IMR-90 (cell line): ENCODE results near the gene SIRT5. TPM values are rescaled to one million over a fixed set of nuclear protein-coding genes. Genes with fewer than 3 reads are reported as not detected.

Source experiments
- ATAC-seq: fragments of 200-7000 bp; cut with Tn5 transposase; 2 replicates; pipeline ENCODE4 v1.9.1; 2020; ENCODE audit warnings: low read depth, mild to moderate bottlenecking, moderate library complexity
- BruUV-seq: library from RNA; stranded (reverse); fragments of 400-500 nt; replicated peaks from 2 replicates; lab custom pipeline; 2021; lab: Mats Ljungman, UMichigan
- CTCF ChIA-PET: fragments of 300-600 bp; formaldehyde crosslinking; extraction: SDS; loops from one replicate; lab custom pipeline; 2021; ENCODE audit warnings: antibody characterized with exemption; lab: Yijun Ruan, JAX
- POLR2A ChIA-PET: fragments of 300-600 bp; sonication (Branson Sonifier 250); formaldehyde crosslinking; loops from one replicate; lab custom pipeline; 2022; ENCODE audit warnings: antibody characterized with exemption; ENCODE audit not compliant: unreplicated experiment; lab: Charles Lee
- DNase-seq: peaks from one replicate; pipeline ENCODE4 v3.0.0; 2013
- H2AFZ ChIP-seq: replicated peaks from 2 replicates; pipeline ENCODE3; 2013; ENCODE audit warnings: low read length, mild to moderate bottlenecking; ENCODE audit not compliant: poor library complexity
- H2AK5ac ChIP-seq: 2 replicates; pipeline ENCODE4 v1.6.1; 2013; ENCODE audit warnings: low read depth, low read length, inconsistent platforms
- H2AK9ac ChIP-seq: replicated peaks from 2 replicates; pipeline ENCODE3; 2013; ENCODE audit warnings: mild to moderate bottlenecking, low read depth, low read length, moderate library complexity; ENCODE audit not compliant: poor library complexity
- H2BK120ac ChIP-seq: 2 replicates; pipeline ENCODE4 v1.6.1; 2013; ENCODE audit warnings: low read depth, low read length, inconsistent platforms
- H2BK15ac ChIP-seq: 3 replicates; pipeline ENCODE4 v1.6.1; 2013; ENCODE audit warnings: low read depth, low read length, inconsistent platforms
- H2BK20ac ChIP-seq: 2 replicates; pipeline ENCODE4 v1.6.1; 2013; ENCODE audit warnings: low read depth, mild to moderate bottlenecking, inconsistent platforms, low read length, moderate library complexity
- H2BK5ac ChIP-seq: 2 replicates; pipeline ENCODE4 v1.6.1; 2013; ENCODE audit warnings: mild to moderate bottlenecking, low read depth, low read length, inconsistent platforms; ENCODE audit not compliant: poor library complexity, severe bottlenecking
- H3K14ac ChIP-seq: replicated peaks from 2 replicates; pipeline ENCODE4 v1.6.1; 2013; ENCODE audit warnings: low read depth, low read length, inconsistent platforms
- H3K18ac ChIP-seq: 2 replicates; pipeline ENCODE4 v1.6.1; 2013; ENCODE audit warnings: low read depth, low read length, control low read depth
- H3K23ac ChIP-seq: 2 replicates; pipeline ENCODE4 v1.6.1; 2013; ENCODE audit warnings: low read depth, low read length, inconsistent platforms
- H3K27ac ChIP-seq: 2 replicates; pipeline ENCODE4 v1.5.1; 2013; ENCODE audit warnings: mild to moderate bottlenecking, control low read depth, low read length; ENCODE audit not compliant: insufficient read depth
- H3K27me3 ChIP-seq: 2 replicates; pipeline ENCODE4 v1.6.1; 2013; ENCODE audit warnings: low read length; ENCODE audit not compliant: control insufficient read depth, insufficient read depth
- H3K36me3 ChIP-seq: 2 replicates; pipeline ENCODE4 v1.6.1; 2013; ENCODE audit warnings: low read length, mixed read lengths; ENCODE audit not compliant: control insufficient read depth, insufficient read depth
- H3K4ac ChIP-seq: 2 replicates; pipeline ENCODE4 v1.6.1; 2013; ENCODE audit warnings: low read depth, low read length, inconsistent platforms
- H3K4me1 ChIP-seq: 2 replicates; pipeline ENCODE4 v1.6.1; 2013; ENCODE audit warnings: low read length, mixed read lengths; ENCODE audit not compliant: control insufficient read depth, insufficient read depth
- H3K4me2 ChIP-seq: 2 replicates; pipeline ENCODE4 v1.6.1; 2013; ENCODE audit warnings: low read depth, mild to moderate bottlenecking, control low read depth, low read length, moderate library complexity
- H3K4me3 ChIP-seq: 2 replicates; pipeline ENCODE4 v1.5.1; 2013; ENCODE audit warnings: low read depth, mild to moderate bottlenecking, control low read depth, low read length, moderate library complexity; ENCODE audit not compliant: insufficient read depth
- H3K56ac ChIP-seq: 2 replicates; pipeline ENCODE4 v1.6.1; 2013; ENCODE audit warnings: low read length, inconsistent platforms; ENCODE audit not compliant: insufficient read depth; ENCODE audit errors: extremely low read depth
- H3K79me1 ChIP-seq, 2 experiments: 2 replicates each; pipeline ENCODE4 v1.6.1; 2013; ENCODE audit warnings: low read length in 2 of 2, inconsistent platforms in 1 of 2, low read depth in 1 of 2
- H3K9ac ChIP-seq: 2 replicates; pipeline ENCODE4 v1.6.1; 2013; ENCODE audit warnings: low read depth, low read length, control low read depth
- H3K9me1 ChIP-seq: 2 replicates; pipeline ENCODE4 v1.6.1; 2013; ENCODE audit warnings: low read length, inconsistent platforms; ENCODE audit not compliant: insufficient read depth
- H3K9me3 ChIP-seq: 2 replicates; pipeline ENCODE4 v1.6.1; 2013; ENCODE audit warnings: low read length; ENCODE audit not compliant: control insufficient read depth, insufficient read depth
- H4K20me1 ChIP-seq: 2 replicates; pipeline ENCODE4 v1.6.1; 2013; ENCODE audit warnings: low read length, inconsistent platforms; ENCODE audit not compliant: insufficient read depth
- H4K5ac ChIP-seq: 2 replicates; pipeline ENCODE4 v1.6.1; 2013; ENCODE audit warnings: mild to moderate bottlenecking, low read depth, low read length, control low read depth
- H4K8ac ChIP-seq, 2 experiments: 2 replicates each; pipeline ENCODE4 v1.6.1; 2013; ENCODE audit warnings: low read depth in 2 of 2, low read length in 2 of 2, control low read depth in 1 of 2, inconsistent platforms in 1 of 2
- H4K91ac ChIP-seq: 2 replicates; pipeline ENCODE4 v1.6.1; 2013; ENCODE audit warnings: low read depth, low read length, inconsistent platforms; ENCODE audit not compliant: insufficient read depth
- CEBPB ChIP-seq: IDR thresholded peaks from 2 replicates; pipeline ENCODE4 v1.6.1; 2012; ENCODE audit warnings: low read depth, low read length, improper control_type of control experiment
- CHD1 ChIP-seq: IDR thresholded peaks from 2 replicates; pipeline ENCODE4 v1.6.1; 2012; ENCODE audit warnings: low read depth, low read length, improper control_type of control experiment
- MAFK ChIP-seq: IDR thresholded peaks from 2 replicates; pipeline ENCODE4 v1.6.1; 2012; ENCODE audit warnings: low read depth, low read length, improper control_type of control experiment
- MAZ ChIP-seq: IDR thresholded peaks from 2 replicates; pipeline ENCODE4 v1.6.1; 2012; ENCODE audit warnings: low read depth, mild to moderate bottlenecking, low read length, improper control_type of control experiment, moderate library complexity, borderline replicate concordance
- MXI1 ChIP-seq: IDR thresholded peaks from 2 replicates; pipeline ENCODE4 v1.6.1; 2012; ENCODE audit warnings: low read depth, mild to moderate bottlenecking, low read length, moderate library complexity, borderline replicate concordance
- POLR2A ChIP-seq: IDR thresholded peaks from 2 replicates; pipeline ENCODE4 v1.6.1; 2012; ENCODE audit warnings: mild to moderate bottlenecking, low read depth, low read length
- RAD21 ChIP-seq: IDR thresholded peaks from 2 replicates; pipeline ENCODE4 v1.6.1; 2012; ENCODE audit warnings: low read length, improper control_type of control experiment
- RCOR1 ChIP-seq: IDR thresholded peaks from 2 replicates; pipeline ENCODE4 v1.6.1; 2012; ENCODE audit warnings: mild to moderate bottlenecking, low read length, improper control_type of control experiment; ENCODE audit not compliant: insufficient replicate concordance
- SMC3 ChIP-seq: fragments of 150-350 bp; IDR thresholded peaks from 2 replicates; pipeline ENCODE4 v1.6.1; 2016; ENCODE audit warnings: low read depth, mild to moderate bottlenecking, antibody characterized with exemption, low read length, moderate library complexity
- WGBS, 2 experiments: methylation state at CpG; one replicate each; pipeline versions ENCODE4 v1.1.5 to v1.1.7; 2013; ENCODE audit warnings: missing lambda C conversion rate in 2 of 2; ENCODE audit not compliant: insufficient read length in 1 of 2; ENCODE audit errors: extremely low coverage in 2 of 2; 5-methylcytosine and 5-hydroxymethylcytosine counted together
- dilution Hi-C: fragments of 300-500 bp; cut with HindIII; formaldehyde crosslinking; loops from one replicate; pipeline ENCODE4 v1.14.3; 2018; ENCODE audit warnings: low sequenced_read_pairs; ENCODE audit not compliant: unreplicated experiment
- in situ Hi-C: fragments of 300-500 bp; cut with MboI; formaldehyde crosslinking; loops from 3 replicates; pipeline ENCODE4 v1.14.3; 2019; ENCODE audit warnings: low sequenced_read_pairs, inconsistent platforms, mixed read lengths
- intact Hi-C: fragments of 100-400 bp; cut with micrococcal nuclease; formaldehyde crosslinking; loops from 2 replicates; pipeline ENCODE4 v1.10.0; 2022
- polyA plus RNA-seq, 3 experiments: library from polyadenylated mRNA; depleted of rRNA; stranded (reverse); fragments of >200 nt; gene quantifications; 2 replicates each; pipeline ENCODE4 v1.2.3, GENCODE V29; 2012; ENCODE audit warnings: low replicate concordance in 1 of 3
- total RNA-seq: library from RNA; depleted of rRNA; stranded (reverse); fragments of >200 nt; gene quantifications from 2 replicates; pipeline ENCODE4 v1.2.3, GENCODE V29; 2012
- TF ChIP-seq, protein P1 (sequence below): fragments of 150-350 bp; IDR thresholded peaks from 2 replicates; pipeline ENCODE4 v1.6.1; 2016; ENCODE audit warnings: low read depth, mild to moderate bottlenecking, low read length, moderate library complexity, borderline replicate concordance
- TF ChIP-seq, protein P2 (sequence below): conservative IDR thresholded peaks from 2 replicates; pipeline ENCODE4 v1.5.1; 2012; ENCODE audit warnings: mild to moderate bottlenecking, low read depth, low read length, improper control_type of control experiment

SIRT5 gene
- total and polyA plus RNA-seq, 2 of the 4 experiments (the other 2 are of a cell fraction) = 4.7 to 5.2 TPM

DNA sequence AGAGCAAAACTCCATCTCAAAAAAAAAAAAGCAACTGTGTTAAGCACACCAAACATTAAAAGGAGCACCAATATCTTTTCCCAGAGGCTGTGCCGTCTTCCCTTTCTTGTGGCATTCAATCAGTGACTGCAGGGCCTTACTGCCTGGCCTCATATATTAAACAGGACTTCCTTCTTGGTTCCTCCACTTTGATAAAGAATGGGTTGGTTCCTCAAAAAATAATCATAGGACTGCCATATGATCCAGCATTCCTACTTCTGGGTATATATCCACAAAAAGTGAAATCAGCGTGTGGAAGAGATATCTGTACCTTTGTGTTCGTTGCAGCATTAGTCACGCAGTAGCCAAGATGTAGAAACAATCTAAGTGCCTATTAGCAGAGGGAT is 46.7 kb upstream of the SIRT5 start:
- no peak overlapping the region for H3K4me3 ChIP-seq
- no CpG with 5 or more reads among the region's 4 CpGs for WGBS, 2 experiments
- BruUV-seq = no TSS peak
- peaks cover 5% of the 10 kb centered on the region; the same call in 1 of the 2 replicates for H3K27me3 ChIP-seq
- no peaks in the 10 kb centered on the region for H3K4me1 ChIP-seq
- no peak overlapping the region for H2AFZ ChIP-seq
- no peak overlapping the region for H3K27ac ChIP-seq
- H3K4me2 ChIP-seq = no peak overlapping the region
- intact Hi-C loops (no loop called here), dilution Hi-C loops (no loop called here), in situ Hi-C loops (loop anchor here (25.0 kb wide), 1 partner anchor 340 kb away; no protein-coding TSS in a partner anchor)
- no peaks in the 10 kb centered on the region for H3K9me1 ChIP-seq
- DNase-seq = no peak
- no peak overlapping the region for H3K9ac ChIP-seq
- H2BK20ac ChIP-seq = no peak overlapping the region
- H3K36me3 ChIP-seq = no peaks in the 10 kb centered on the region
- no peaks in the 10 kb centered on the region for H3K79me1 ChIP-seq
- no peak for TF ChIP-seq POLR2A
- no peak for TF ChIP-seq CEBPB
- no peak for TF ChIP-seq MXI1
- no peak for TF ChIP-seq MAZ
- no peak for TF ChIP-seq RAD21
- TF ChIP-seq, protein P1, sequence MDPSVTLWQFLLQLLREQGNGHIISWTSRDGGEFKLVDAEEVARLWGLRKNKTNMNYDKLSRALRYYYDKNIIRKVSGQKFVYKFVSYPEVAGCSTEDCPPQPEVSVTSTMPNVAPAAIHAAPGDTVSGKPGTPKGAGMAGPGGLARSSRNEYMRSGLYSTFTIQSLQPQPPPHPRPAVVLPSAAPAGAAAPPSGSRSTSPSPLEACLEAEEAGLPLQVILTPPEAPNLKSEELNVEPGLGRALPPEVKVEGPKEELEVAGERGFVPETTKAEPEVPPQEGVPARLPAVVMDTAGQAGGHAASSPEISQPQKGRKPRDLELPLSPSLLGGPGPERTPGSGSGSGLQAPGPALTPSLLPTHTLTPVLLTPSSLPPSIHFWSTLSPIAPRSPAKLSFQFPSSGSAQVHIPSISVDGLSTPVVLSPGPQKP = no peak
- TF ChIP-seq, protein P2, sequence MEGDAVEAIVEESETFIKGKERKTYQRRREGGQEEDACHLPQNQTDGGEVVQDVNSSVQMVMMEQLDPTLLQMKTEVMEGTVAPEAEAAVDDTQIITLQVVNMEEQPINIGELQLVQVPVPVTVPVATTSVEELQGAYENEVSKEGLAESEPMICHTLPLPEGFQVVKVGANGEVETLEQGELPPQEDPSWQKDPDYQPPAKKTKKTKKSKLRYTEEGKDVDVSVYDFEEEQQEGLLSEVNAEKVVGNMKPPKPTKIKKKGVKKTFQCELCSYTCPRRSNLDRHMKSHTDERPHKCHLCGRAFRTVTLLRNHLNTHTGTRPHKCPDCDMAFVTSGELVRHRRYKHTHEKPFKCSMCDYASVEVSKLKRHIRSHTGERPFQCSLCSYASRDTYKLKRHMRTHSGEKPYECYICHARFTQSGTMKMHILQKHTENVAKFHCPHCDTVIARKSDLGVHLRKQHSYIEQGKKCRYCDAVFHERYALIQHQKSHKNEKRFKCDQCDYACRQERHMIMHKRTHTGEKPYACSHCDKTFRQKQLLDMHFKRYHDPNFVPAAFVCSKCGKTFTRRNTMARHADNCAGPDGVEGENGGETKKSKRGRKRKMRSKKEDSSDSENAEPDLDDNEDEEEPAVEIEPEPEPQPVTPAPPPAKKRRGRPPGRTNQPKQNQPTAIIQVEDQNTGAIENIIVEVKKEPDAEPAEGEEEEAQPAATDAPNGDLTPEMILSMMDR = no peak
- no peak for TF ChIP-seq RCOR1
- no peak for TF ChIP-seq MAFK
- TF ChIP-seq SMC3 = no peak
- TF ChIP-seq CHD1 = no peak
- no peak overlapping the region for H2AK5ac ChIP-seq
- H2AK9ac ChIP-seq = no peak overlapping the region
- H3K56ac ChIP-seq = no peak overlapping the region
- no peaks in the 10 kb centered on the region for H3K9me3 ChIP-seq
- H2BK15ac ChIP-seq = no peak overlapping the region
- H2BK5ac ChIP-seq = no peak overlapping the region
- H3K18ac ChIP-seq = no peak overlapping the region
- CTCF ChIA-PET = no interaction called here
- H4K8ac ChIP-seq = no peak overlapping the region
- no peak overlapping the region for H4K91ac ChIP-seq
- no peak overlapping the region for H3K4ac ChIP-seq
- no peak overlapping the region for H3K23ac ChIP-seq
- H2BK120ac ChIP-seq = no peak overlapping the region
- no peak overlapping the region for H3K14ac ChIP-seq
- no peak for ATAC-seq
- H4K20me1 ChIP-seq = no peaks in the 10 kb centered on the region
- H4K5ac ChIP-seq = no peak overlapping the region
- POLR2A ChIA-PET = no interaction called here
